GM19025 (cell line): ENCODE data around the gene MX1.
A peak's percentile ranks its signal among the peaks of the same experiment; 100 is the strongest.
"Not testable (repeated sequence)": the region's sequence is repeated elsewhere in the genome, so short reads cannot be mapped to it uniquely, and the experiment has no call there.

Experiments used
- ATAC-seq: cut with Tn5 transposase; IDR thresholded peaks from one replicate; pipeline ENCODE4 v1.9.1; 2021; ENCODE audit warnings: mild to moderate bottlenecking, low read depth, moderate library complexity; ENCODE audit not compliant: unreplicated experiment

The MX1 gene

DNA sequence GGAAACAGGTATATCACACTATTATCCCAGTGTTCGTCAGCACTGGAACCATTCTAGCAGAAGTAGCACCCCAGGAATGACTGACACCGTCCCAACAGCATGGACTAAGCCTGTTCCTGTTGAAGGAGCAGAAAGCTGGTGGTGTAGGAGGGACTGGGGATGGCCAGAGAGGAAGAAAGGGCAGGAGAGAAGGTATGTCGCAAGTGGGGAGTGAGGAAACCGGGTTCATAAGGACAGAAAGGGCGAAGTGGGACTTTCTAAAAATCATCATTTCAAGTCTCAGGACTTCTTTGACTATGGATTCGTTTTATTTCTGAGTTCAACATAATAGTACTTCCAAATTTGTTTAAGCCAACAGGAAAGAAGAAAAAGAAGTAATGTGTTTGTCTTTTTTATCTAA, 19.7 kb upstream of the MX1 start:
- ATAC-seq: no peak

DNA sequence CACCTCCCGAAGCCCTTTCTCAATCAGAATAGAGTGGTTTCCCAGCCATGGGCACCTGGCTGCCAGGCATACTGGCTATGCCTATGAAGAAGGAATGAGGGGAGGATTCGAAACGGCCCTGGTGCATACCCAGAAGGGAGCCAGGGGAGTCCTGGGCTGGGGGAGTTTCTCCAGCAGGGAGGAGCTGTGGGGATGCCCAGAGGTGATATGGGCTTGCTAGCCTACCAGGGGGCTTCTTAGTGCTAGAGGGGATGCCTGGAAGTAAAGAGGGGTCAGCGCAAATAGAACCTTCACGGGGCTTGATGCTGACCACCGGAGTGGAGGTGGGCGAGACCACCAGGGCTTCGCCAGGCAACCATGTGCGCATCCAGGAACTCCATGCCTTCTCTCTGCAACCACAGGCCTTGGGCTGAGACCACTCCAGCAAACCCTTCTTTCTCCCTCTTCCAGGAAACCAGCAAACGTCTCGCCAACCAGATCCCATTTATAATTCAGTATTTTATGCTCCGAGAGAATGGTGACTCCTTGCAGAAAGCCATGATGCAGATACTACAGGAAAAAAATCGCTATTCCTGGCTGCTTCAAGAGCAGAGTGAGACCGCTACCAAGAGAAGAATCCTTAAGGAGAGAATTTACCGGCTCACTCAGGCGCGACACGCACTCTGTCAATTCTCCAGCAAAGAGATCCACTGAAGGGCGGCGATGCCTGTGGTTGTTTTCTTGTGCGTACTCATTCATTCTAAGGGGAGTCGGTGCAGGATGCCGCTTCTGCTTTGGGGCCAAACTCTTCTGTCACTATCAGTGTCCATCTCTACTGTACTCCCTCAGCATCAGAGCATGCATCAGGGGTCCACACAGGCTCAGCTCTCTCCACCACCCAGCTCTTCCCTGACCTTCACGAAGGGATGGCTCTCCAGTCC, 18.2 kb upstream of the MX1 start:
- ATAC-seq: no peak

- ATAC-seq: no peak
These were observed 15.7 kb upstream of the MX1 start for GRCh38 chr21:41410361-41410760.

DNA sequence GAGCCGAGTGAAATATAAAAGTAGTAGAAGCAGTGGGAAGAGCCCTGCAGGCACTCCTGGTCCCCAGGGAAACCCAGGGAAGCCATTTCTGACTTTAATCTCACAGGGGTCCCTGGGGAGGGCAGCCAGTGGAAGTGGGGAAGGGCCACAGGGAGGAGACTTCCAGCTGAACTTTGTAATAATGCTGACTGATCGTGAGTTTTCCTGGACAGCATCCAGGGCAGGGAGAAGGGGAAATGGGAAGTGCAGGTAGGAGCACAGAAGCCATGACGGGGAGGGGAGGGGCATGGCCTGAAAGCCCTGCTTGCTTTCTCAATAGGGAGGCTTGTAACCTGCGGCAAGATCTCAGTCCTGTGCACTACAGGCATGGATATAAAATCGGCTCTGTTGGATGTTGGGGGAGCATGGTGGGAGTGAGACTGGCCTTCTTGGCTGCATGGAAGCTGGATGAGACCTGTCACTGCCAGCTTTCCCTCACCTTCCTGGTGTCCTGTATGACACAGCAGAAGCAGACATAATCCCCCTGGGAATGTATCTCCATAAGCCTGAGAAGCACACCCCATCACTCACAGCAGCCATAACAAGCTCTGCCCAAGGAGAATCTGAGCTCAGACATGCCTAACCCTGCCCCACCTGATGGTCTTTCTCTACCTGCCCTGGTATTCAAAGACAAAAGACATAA, 15.1 kb upstream of the MX1 start:
- ATAC-seq: no peak

- no peak for ATAC-seq
These were observed 14.5 kb upstream of the MX1 start for GRCh38 chr21:41411449-41412089.

GRCh38 chr21:41417505-41417904, 8.5 kb upstream of the MX1 start:
- not testable (repeated sequence) for ATAC-seq

DNA sequence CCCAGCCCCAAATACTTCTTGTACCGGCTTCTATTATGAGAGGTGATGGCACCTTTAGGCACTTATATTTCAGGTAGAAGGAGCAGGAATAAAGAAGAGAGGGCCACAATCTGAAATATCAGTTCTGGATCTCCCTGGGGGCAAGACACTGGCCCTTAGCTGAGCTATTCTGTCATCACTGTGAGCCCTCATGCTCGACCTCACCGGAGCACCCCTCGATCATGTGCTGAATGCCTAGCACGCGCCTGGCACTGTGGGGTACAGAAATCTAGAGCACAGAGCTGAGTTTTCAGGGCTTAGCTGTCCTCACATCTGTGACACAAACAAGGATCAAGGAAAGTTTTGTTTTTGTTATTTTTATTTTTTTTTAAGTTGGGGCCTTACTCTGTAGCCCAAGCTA, 7.6 kb upstream of the MX1 start:
- ATAC-seq: no peak

DNA sequence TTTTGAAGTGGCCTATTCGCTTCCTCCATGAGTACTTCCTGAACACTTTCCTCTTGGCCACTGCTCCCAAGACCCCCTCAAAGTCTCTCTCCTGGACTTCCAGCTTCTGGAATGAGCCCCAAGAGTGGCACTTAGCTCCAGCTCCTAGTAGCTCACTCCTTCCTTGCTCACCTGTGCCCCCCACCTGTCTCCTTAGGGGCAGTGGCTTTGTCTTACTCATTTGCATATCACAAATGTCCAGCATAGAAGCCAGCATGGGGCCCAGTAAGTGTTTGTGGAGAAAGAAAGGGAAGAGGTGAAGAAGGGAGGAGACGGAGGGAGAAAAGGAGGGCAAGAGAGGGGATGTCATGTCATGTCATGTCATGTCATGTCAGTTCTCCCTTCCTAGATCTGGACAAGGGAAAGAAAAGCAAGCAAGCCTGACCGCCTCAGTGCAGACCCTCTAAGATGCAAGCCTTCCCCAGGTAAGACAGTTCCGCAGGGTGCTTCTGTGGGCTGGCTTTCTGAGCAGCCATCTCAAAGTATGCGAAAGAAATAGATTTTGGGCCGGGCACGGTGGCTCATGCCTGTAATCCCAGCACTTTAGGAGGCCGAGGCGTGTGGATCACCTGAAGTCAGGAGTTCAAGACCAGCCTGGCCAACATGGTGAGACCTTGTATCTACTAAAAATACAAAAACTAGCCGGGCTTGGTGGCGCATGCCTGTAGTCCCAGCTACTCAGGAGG, 6.9 kb upstream of the MX1 start:
- ATAC-seq: no peak

- peak; percentile 83 for ATAC-seq
These were observed 5.8 kb upstream of the MX1 start for GRCh38 chr21:41419921-41420862.

GRCh38 chr21:41420998-41421397, 5.0 kb upstream of the MX1 start:
- not testable (repeated sequence) for ATAC-seq

DNA sequence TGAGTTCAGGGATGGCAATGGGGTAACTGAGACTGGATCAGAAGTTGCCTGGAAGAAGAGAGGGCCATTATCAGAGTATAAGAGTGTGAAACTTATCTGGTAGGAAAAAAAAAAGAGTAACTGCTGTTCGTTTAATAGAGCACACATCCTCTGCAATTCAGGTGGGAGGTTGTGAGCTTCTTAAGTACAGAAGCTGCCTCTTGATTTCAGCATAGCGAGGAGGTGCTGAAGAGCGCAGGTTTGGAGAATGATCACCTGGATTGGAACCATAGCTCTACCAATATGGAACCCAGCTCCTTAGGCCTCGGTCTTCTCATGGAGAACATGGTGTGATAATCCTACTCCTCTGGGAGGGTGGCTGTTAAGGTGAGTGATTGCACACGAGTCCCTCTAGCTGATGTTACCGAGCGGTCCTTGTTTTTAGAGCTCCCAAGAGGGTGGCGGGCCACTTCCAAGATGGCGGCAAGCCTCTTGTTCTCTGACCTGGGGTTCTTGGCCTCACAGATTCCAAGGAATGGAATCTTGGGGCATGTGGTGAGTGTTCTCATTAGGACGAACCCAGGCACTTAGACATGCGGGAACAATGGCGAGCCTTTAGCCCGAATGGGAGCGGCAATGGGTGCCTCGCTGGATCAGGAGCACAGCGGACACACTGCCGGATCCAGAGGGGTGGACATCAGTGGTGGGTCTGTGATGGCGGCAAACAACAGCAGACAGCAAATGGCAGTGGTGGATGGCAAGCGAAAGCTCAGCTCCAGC, 3.3 kb upstream of the MX1 start:
- no peak for ATAC-seq

- ATAC-seq: not testable (repeated sequence)
These were observed 2.8 kb upstream of the MX1 start for GRCh38 chr21:41423305-41423636.

- no peak for ATAC-seq
These were observed 468 bp upstream of the MX1 start for GRCh38 chr21:41425588-41425953.

DNA sequence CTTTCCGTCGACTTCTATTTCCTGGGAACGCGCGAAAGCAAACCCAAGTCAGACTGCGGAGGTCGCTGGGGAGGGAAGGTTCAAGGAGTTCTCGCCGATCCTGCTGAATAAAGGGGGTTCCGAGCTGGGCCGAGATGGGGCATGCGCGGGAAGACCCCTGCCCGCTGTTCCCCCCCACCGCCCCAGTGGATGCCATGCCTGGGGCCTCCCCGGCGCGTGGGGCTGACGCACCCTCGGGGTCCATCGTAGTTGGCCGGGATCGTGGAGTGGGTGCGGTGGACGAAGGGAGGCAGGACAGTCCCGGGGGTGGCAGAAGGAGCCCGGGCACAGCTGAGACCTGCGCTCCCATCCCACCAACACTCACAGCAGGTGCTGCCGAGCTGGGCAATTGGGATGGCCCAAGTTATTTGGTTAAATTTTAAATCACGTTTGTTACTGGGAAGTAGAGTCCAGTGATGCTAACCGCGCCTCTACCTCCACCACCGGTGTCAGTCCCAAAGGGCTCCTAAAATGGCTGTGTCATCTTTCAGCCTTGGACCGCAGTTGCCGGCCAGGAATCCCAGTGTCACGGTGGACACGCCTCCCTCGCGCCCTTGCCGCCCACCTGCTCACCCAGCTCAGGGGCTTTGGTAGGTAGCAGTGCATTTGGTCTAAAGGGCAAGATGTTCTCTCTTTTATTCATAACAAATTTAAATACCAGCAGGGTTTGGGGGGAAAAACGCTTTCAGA, 801 bp downstream of the MX1 start:
- ATAC-seq: no peak

DNA sequence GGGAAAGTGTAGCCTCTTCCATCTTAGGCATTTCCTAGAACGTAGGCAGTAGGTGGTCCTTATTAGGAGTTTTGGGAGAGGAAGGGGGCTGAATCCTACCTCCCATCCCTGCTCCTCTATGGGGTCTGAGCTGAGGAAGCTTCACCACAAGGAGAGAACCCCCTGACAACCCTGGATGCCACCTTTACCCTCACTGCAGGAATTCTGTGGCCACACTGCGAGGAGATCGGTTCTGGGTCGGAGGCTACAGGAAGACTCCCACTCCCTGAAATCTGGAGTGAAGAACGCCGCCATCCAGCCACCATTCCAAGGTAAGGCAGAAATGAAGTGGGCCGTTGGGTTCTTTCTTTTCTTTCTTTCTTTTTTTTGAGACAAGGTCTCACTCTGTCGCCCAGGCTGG, 1.5 kb downstream of the MX1 start:
- no peak for ATAC-seq

- ATAC-seq: no peak
These were observed 2.3 kb downstream of the MX1 start for GRCh38 chr21:41428311-41428710.

- ATAC-seq: no peak
These were observed 2.8 kb downstream of the MX1 start for GRCh38 chr21:41428847-41429246.

GRCh38 chr21:41429305-41429704, 3.3 kb downstream of the MX1 start:
- ATAC-seq: no peak
